GM04503 (cell line): ENCODE data around the gene RREB1.
"Not testable (repeated sequence)": the region's sequence is repeated elsewhere in the genome, so short reads cannot be mapped to it uniquely, and the experiment has no call there.

Experiments
- DNase-seq: peaks from one replicate; pipeline ENCODE4 v3.0.0-alpha.2; 2012; ENCODE audit warnings: low read depth

Gene RREB1

GRCh38 chr6:7263519-7263805, 155.7 kb downstream of the RREB1 start:
- DNase-seq: not testable (repeated sequence)

- no peak for DNase-seq
These were observed 156.3 kb downstream of the RREB1 start for GRCh38 chr6:7264041-7264440.

DNA sequence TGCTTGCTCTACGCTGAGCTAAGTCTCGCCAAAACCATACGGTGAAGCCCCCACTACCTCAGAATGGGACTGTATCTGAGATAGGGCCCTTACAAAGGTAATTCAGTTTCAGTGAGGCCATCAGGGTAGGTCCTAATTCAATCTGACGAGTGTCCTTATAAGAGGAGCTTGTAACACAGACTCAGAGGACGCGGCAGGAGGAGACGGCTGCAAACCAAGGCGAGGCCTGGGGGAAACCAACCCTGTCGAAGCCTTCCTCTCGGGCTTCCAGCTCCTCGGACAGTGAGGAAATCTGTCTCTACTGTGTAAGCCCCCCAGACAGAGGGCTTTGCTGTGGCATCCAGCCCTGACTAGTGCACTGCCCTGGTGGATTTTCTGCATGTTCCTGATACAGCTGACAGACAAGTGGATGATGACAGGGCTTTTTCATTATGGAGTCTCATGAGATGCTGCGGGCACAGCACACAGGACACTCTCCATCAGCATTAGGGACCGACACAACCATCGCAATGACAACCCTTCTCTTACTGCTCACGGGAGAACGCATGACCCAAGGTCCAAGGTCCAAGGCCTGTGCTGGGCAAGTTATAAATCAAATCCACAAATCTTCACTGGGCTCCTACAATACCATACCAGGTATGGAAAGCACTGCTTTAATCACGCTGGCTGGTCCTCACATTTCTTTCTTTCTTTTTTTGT, 157.1 kb downstream of the RREB1 start:
- no peak for DNase-seq

GRCh38 chr6:7265385-7265726, 157.6 kb downstream of the RREB1 start:
- not testable (repeated sequence) for DNase-seq

GRCh38 chr6:7267071-7267465, 159.3 kb downstream of the RREB1 start:
- no peak for DNase-seq

DNA sequence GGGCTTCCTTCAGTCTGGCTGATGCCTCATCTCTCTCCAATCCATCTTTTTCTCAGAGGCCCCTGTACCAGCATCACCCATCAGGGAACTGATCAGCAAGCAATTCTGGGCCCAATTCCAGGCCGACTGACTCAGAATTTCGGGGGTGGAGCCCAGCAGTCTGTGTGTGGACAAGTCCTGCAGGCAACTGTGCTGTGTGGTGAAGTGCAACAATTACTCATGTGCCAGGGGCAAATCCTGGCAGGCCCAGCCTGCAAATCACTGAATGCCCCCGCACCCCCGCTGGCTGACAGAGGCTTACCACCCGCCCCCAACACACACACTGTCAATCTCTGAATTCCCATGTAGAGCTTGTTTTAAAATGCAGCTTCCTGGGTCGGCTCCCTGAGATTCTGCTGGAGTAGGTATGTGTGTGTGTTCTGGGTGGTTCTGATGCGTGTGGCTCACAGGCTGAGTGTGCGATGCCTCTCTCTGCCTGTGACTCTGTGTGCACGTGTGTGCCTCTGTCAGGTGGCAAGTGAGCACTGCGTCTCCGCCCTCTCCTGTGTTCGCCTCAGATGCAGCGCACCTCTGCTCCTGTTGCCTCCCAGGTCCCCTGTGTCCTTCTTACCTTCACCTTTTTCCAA, 159.8 kb downstream of the RREB1 start:
- peak; percentile 76 for DNase-seq

- DNase-seq: no peak
These were observed 160.6 kb downstream of the RREB1 start for GRCh38 chr6:7268362-7268761.

- no peak for DNase-seq
These were observed 161.2 kb downstream of the RREB1 start for GRCh38 chr6:7268816-7269555.

DNA sequence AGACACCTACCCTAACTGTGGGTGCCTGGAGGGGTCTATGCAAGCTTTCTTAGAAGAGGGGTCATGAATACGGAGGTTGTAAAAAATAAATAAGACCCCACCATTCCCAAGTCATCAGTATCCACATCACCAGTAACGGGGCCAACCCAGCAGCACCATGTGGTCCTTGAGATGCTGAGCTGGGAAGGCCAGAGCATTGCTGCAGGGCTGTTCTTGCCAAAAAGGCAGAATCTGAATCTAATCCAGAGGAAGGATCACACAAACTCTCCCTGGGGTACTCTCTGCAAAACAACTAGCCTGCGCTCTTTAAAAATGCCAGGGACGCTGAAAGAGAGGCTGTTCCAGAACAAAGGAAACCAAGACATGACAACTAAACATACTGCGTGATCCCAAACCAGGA, 162.1 kb downstream of the RREB1 start:
- DNase-seq: no peak

GRCh38 chr6:7270320-7271204, 162.8 kb downstream of the RREB1 start:
- no peak for DNase-seq

- no peak for DNase-seq
These were observed 163.4 kb downstream of the RREB1 start for GRCh38 chr6:7271205-7271534.

DNA sequence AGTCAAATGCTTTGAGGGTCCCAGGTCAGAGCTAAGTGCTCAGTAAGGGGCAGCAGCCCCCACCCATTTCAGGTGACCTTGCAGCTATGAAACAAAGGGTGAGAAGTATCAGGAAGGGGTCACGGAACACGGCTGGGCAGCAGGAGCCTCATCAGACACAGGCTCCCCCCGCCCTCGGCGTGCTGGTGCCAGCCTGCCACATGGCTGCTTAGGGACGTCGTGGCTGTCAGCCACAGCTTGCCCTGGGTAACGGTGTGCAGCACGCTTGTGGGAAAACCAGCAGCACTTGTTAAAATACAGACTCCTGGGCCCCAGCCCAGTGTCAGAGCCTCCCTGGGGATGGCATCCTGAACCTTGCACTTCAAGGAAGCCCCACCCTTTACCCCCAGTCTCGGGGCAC, 165.9 kb downstream of the RREB1 start:
- DNase-seq: no peak

- DNase-seq: not testable (repeated sequence)
These were observed 166.8 kb downstream of the RREB1 start for GRCh38 chr6:7274525-7274924.

GRCh38 chr6:7276199-7276524, 168.4 kb downstream of the RREB1 start:
- no peak for DNase-seq

DNA sequence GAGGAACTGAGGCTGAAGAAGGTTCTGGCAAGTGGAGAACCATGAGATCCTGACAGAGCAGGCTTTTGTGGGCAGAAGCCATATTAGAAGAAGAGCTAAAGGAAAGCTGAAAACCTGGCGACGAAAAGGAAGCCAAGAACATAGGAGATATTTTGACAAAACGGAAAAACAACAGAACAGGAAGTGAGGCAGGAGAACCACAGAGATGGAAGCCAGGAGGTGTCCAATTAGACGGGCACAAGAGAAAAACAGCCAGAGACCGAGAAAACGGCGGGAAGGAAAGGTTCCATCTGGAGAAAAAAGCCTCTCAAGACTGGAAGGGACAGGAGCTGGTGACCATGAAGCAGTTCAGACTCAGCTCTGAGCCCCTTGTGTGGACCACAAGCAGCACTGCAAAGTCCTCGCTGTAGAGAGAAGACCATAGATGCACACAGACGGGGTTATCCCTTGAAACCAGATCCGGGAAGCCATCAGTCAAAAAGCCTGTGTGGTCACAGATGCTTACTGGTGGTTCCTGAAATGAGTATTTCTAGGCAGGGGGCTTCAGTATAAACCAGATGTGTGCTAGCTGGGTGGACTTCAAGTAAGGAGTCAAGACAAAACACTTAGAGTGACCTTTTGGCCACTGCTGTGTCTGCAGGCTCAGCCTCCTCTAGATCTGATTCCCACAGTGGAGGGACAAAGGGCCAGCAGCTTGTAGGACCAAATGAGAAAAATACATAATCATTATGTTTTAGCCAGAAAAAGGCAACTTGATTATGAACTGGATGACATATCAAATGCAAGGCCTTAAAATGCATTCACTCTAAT, 174.5 kb downstream of the RREB1 start:
- no peak for DNase-seq

DNA sequence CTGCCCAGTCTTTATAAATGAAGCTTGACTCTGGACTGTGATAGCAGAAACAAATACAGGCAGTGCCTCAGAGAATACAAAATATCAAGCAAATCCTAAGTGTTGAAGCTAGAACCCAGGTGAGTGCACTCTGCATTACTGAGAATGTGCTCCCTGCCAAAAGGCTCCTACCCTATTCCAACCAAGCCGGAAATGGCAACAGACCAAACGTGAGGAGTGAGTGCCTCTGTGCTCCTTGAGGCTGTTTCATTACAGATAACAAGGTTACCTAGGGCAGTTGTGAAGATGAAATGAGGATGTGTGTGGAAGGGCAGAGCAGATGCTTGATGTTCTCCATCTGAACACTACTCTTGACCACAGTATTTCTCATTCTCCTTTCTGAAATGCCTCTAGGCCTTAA, 175.9 kb downstream of the RREB1 start:
- DNase-seq: no peak

DNA sequence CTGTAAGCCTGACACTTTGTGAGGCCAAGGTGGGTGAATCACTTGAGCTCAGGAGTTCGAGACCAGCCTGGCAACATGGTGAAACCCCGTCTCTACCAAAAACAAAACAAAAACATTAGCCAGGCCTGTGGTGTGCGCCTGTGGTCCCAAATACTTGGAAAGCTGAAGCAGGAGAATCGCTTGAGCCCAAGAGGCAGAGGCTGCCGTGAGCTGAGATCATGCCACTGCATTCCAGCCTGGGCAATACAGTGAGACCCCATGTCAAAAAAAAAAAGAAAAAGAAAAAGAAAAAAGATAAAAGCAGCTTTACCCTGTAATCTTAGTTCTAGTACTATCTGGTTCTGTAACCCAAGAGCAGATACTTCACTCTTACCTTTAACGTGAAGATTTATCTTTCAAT, 177.7 kb downstream of the RREB1 start:
- DNase-seq: no peak

DNA sequence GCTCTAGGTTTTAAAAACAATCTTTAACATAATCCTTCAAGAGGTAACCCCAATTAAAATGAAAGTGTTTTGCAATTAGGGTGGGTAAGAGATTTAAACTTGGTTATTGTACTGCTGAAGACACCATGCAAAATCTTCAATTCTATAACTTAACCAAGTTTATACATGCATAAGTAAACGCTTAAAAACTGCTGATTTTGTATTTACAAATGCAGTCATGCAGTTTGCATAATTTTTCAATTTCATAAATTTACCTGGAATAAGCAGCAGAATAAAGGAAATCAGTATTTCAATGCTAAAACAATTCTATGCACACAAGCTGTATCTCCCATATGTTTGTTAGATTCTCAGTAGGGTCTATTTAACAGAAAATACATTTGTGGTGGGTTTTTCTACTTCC, 182.3 kb downstream of the RREB1 start:
- no peak for DNase-seq

GRCh38 chr6:7292596-7293255, 185.0 kb downstream of the RREB1 start:
- DNase-seq: no peak

DNA sequence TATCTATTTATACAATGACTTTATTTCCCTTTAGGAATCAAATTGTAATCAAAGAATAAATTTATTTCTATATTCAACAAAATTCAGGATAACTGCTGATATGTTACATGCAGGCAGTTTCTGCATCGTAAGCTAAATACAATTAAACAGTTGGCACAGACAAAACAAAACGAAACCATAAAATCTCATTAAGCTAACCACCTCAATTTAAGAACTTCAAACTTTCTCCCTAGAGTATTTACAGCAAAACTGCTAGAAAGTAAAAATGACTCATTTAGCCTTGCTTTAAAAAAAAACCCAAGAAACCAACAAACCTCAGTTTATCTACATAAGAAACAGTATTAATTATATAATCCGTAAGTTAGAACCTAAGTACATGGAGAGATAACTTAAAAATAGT, 188.2 kb downstream of the RREB1 start:
- DNase-seq: no peak

GRCh38 chr6:7296602-7297001, 188.8 kb downstream of the RREB1 start:
- no peak for DNase-seq

DNA sequence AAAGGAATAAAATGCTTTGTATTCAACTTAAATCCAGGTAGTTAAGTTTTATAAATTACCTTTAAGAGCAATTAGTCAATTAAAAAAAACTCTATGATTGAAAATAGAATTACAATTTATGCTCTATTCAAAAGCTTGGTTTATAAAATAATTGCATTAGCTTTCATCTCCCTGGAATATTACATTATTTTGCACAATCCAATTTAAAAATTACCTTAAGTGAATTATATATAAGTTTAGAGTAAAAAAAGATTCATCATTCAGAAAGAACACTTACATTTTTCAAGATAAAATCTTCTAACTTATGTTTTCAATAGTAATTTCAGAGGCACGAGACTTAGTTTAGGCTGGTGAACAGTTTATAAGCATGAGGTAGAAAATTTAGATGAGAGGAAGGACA, 190.4 kb downstream of the RREB1 start:
- no peak for DNase-seq
